GM20431 (cell line): ENCODE results near the gene RNASE4.
"Not testable (repeated sequence)": the region's sequence is repeated elsewhere in the genome, so short reads cannot be mapped to it uniquely, and the experiment has no call there.

Experiments used
- in situ Hi-C: fragments of 300-500 bp; cut with MseI, MboI; formaldehyde crosslinking; loops from one replicate; pipeline ENCODE4 v1.15.0; 2020; ENCODE audit warnings: low sequenced_read_pairs; ENCODE audit not compliant: unreplicated experiment

The RNASE4 gene, protein sequence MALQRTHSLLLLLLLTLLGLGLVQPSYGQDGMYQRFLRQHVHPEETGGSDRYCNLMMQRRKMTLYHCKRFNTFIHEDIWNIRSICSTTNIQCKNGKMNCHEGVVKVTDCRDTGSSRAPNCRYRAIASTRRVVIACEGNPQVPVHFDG

DNA sequence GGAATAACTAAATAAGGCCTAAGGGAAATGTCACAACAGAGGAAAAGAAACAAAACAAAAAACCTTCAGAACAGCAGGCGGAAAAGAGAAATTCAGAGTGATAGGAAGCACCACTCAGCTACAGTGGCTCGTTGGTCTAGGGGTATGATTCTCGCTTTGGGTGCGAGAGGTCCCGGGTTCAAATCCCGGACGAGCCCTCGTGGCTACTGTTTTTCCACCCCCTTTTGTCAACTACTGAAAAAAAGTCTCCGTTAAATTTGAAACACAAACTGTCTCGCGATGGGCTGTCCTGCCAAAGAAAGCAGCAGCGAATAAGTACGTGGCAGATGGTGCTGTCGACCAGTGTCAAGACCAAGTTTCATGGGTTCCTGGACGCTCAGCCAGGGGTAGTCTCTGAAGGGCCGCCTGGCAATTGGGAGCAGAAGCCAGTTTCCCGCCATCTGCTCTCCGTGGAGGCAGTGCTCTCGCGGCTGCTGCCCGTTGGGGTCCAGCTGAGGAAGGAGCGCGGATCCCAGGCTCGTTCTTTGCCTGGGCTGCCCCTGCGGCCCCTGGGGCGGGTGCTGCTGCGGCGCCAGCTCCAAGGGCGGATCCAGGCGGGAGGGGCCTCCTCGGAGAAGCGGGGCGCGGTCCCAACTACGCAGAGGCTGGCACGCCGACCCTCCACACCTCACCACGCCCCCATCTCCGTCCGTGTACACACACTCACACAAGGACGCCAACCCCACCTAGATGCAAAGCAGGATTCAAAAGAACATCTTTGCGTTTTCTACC is at the start of gene RNASE4:
Gene RNASE4, plus strand, starts transcription at position 670 of the 771 bp plus-strand sequence. CDS start 14,812 bp downstream, outside the sequence.
- in situ Hi-C loops = loop anchor here (10.0 kb wide), 1 partner anchor 69 kb away; no protein-coding TSS in a partner anchor

DNA sequence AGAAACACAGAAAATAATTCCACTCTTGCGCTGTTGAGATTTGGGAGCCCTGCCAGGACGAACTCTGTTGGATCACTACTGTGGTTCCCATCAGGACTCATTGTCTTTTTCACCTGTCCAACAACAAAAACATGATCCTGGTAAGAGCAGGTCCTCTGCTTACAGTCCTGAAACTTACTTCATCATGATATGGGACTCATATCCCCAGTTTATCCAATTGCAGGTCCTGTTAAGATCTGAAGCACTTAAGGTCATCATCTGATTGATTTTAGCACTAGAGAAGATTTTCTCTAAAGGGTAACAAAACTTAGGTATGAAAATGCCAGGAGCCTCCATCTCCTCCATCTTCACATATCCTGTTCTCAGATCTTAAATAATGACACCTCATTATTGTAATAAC is 42.8 kb upstream of the RNASE4 start, which contains the start of gene OR6S1:
Gene OR6S1, minus strand, starts transcription at position 101 of the 400 bp plus-strand sequence. Its CDS starts 0 bp downstream, at position 101.
- in situ Hi-C loops = no loop called here

DNA sequence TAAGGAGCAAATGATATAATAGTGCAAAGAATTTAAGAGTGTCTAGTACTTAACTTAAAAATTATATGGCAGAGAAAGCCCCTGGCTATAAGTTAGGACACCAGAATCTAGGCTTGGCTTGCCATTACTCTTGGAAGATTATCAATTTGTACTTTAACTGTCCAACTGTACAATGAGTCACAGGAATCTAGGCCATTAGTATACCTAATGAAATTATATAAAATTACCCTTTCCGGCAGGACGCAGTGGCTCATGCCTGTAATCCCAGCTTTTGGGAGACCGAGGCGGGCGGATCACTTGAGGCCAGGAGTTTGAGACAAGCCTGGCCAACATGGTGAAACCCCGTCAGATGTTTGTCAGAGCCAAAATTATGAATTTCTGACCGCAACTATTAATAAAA is 42.2 kb upstream of the RNASE4 start:
- in situ Hi-C loops = no loop called here

DNA sequence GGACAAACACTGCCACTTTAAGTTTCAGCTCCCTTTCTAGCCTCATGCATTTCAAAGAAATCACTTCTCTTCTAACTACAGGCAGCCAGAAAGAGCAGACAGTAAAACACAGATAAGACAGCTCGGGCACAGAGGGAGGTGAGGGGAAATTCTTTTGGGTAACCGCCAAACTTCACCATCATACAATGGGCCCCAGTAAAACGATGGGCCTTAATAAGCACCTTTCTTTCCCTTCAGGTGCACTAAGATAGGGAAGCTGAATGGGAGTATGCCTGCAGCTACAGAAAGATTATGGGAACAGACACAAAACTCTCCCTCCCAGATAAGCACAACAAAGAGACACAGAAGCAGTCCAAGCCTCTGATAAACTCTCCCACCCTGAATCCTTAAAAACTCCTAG is 41.6 kb upstream of the RNASE4 start:
- in situ Hi-C loops = not testable (repeated sequence)

DNA sequence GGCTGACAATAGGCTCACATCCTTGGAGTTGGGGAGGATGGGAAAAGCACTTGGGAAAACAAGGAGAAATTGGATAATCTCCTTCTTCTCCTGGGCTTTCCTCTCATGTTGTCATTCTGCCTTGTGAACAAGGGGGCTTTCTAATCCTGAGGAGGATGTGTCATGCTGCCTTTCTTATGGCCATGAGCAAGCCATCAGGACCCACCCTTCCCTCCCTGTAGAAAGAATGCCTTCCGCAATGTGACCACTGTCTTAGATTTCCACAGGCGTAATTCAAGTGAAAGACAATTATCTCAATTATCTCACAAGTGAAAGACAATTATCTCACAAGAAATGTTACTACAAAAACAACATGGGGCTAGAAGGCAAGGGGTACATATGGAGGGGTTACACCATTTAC is 39.8 kb upstream of the RNASE4 start:
- in situ Hi-C loops = no loop called here

DNA sequence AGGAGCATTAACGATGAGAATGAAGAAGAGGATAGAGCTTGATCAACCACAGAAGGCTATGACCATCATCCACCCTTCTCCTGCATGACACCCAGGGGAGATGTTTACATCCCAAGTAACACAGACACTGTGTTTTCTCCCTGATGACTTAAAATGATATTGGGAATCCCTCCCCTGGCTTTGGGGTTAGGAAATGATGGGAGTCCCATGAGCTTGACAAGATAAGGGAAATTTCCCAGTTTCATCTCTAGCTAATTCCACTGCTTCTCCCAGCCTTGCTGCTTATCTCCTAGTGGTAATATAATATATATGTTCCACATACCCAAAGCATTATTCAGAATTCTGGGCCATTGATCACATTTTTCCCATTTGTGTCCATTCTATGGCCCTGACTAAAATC is 38.9 kb upstream of the RNASE4 start:
- in situ Hi-C loops = no loop called here

DNA sequence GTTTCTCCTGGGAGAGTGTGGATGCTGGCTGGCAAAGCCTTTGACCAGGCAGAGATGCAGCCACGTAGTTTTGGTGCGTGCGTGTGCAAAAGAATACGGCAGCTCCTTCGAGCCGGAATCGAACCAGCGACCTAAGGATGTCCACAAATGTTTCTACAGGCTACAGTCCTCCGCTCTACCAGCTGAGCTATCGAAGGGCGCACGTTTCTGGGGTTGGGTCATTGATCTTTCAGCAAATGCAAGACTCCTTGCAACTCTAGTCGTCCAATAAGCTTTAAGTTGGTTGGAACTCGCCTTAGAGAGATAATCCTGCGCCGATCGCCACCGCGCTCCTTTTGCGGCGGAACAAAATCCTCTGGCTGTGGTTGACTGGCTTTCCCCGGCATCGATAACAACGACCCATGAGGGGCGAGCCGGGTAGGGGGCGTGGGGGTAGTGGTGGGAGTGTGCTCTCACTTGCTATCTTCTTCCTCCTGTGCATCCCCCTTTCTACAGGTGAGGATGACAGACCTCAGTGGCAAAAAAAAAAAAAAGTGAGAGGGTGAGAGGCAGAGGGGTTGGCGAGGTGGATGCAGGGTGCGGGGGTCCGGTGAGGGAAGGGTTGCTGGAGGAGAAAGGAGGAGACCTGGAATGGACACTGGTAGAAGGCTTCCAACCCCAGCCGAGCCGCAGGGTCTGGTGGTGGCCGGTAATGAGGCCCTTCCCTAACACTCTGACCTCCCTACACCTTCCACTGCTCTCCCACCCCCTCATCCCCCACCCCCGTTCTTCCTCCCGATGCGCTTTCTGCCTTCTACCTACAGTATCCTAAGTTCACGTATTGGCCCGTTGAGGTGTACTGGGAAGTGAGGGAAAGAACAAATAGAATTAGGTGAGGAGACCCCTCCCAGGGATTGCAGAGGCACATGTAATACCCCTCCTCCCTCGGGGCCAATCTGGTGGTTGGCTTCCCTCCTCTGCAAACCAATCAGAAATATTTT is 31.1 kb upstream of the RNASE4 start:
- in situ Hi-C loops = no loop called here

DNA sequence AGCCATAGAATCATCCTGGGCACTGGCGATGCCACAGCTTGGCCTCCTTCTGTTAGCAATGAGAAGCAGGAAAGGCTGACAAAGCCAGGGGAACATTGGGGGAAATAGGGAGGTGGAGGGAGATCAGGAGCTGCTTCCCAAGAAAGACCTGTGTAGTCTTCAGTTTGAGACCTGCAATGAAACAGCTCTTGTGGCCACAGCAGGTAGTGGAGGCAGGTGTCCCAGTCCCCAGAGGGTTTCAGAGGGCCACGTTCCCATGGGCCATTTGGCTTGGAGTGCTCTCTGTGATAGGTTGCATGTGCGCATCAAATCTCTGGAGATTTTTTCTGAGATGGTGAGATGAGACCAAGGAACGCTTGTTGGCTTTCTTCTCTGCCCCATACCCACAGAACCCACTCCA is 28.5 kb upstream of the RNASE4 start:
- in situ Hi-C loops = no loop called here

DNA sequence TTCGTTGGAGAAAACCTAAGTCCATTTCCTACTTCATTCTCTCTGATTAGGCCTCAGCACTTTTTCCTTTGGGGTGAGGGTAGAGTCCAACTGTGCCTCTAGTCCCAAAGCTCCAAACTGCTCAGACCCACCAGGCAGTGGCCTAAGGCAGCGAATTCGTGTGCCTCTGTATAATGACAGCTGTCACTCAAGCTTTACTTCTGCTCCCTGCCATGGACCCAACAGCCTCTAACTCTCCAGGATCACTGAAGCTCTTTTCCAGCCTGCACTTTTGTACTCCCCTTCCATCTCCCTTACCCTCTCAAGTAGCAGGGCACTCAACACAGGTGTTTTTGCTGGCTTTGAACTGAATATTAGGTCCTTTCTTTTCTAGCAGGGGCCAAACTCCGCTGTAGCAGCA is 28.1 kb upstream of the RNASE4 start:
- in situ Hi-C loops = no loop called here

DNA sequence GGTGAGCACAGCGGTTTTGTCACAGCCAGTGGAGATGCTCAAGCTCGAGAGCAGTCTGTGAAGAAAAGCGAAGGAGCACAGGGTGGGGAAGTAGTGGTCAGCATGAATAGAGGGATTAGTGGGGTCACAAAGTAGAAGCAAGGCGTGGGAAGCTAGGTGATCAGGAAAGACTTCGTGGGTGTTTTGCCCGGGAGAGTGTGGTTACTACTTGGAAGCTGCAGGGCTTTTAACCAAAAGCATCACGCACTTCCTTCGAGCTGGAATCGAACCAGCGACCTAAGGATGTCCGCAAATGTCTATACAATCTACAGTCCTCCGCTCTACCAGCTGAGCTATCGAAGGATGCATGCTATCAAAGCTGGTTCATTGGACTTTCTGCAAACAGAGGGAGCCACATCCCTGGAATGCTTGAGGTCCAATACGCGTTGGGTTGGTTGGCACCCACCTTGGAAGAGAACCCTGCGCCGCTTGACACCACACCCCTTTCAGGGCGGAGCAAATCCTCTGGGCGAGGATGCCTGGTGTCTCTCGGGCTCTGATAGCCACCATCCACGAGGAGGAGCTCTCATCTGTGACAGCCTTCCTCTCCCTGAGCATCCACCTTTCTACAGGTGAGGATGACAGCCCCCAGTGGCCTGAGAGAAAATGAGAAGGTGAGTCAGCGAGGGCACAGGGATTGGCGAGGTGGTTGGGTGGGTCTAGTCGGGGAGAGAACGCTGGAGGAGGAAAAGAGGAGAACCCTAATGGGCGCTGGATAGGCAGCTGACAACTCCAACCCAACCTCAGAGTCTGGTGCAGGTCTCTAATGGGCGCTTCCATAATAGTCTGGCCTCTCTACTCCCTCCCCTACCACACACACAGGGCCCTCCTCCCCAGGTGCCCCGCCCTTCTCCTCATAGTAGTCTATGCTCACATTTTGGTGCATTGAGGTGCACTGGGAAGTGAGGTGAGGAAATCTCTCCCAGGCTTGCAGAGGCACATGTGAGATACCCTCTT is 26.8 kb upstream of the RNASE4 start:
- in situ Hi-C loops = no loop called here

DNA sequence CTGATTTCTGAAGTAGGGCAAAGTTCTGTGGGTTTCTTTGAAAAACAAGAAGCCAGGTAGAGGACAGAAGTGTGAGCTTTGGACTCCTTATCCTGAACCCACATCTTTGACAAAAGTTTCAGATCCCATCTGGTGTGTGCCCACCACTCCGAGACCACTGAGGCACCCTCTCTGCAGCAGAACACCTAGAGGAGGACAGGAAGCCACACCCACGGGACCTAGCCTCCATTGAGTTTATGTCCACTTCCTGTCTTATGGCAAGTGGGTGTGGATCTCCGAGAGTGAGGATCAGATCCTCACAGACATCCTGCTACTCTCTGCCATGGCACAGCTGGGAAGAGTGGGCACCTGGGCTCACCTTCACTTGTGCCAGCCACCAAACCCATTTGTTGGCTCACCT is 26.1 kb upstream of the RNASE4 start:
- in situ Hi-C loops = no loop called here

DNA sequence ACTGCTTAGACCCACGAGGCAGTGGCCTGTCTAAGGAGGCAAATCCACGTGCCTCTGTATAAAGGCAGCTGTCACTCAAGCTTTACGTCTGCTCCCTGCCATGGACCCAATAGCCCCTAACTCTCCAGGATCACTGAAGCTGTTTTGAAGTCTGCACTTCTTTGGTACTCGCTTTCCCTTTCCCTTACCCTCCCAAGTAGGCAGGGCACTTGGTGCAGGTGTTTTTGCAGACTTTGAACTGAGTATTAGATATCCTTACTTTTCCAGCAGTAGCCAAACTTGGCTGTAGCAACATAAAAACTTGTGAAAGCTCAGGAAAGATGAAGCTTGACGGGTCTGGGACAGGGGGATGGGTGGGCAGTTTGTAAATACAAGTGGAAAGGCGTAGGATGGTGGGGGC is 25.0 kb upstream of the RNASE4 start:
- in situ Hi-C loops = no loop called here

DNA sequence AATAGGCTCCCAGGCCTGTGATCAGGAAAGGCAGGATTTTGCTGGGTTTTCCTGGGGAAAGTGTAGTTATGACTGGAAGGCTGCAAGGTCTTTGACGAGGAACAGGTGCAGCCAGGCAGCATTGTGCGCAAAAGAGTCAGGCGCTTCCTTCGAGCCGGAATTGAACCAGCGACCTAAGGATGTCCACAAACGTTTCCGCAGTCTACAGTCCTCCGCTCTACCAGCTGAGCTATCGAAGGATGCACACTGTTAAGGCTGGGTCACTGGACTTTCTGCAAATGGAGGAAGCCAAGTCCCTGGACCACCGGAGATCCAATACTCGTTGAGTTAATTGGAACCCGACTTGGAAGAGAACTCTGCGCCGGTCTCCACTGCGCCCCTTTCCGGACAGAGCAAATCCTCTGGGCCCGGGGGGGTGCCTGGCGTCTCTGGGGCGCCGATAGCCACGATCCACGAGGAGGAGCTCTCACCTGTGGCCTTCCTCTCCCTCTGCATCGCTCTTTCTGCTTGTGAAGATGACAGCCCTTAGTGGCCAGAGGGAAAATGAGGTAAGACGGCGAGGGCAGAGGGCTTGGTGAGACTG is 24.5 kb upstream of the RNASE4 start:
- in situ Hi-C loops = no loop called here

DNA sequence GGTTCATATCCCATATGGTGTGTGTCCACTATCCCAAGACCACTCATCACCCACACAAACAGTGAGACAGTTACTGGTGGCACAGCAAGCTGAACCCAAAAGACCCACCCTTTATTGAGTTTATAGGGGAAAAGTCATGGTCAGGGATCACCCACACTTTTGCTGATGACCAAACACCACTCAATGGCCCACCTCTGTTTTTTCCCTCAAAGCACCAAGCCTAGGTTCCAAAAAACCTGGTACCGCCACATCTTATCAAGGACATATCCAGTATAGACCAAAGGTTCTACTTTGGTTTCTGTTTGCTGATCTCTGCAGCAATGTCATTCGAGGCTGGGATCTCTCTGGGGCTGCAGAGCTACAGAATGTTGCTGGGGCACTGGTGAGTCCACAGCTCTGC is 23.2 kb upstream of the RNASE4 start:
- in situ Hi-C loops = no loop called here

DNA sequence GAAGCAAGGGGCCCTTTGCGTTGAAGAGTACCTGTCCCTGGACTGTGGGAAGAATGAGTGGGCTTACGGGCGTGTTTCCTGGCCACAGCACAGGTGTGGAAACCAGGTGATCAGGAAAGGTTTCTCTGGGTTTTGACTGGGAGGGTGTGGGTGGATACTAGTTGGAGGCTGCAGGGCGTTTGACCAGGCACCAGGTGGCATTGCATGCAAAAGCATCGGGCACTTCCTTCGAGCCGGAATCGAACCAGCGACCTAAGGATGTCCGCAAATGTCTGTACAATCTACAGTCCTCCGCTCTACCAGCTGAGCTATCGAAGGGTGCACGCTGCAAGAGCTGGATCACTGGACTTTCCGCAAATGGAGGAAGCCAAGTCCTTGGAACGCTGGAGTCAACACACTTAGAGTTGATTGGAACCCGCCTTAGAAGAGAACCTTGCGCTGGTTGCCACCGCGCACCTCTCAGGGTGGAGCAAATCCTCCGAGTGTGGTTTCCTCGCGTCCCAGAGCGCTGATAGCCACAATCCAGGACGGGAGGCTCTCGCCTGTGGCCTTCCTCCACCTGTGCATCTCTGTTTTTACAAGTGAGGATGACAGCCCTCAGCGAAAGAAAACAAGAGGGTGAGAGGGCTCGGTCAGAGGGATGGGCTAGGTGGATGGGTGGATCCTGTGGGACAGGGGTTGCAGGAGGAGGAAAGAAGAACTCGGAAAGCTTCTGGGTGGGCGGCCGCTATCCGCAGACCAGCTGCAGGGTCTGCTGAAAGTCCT is 21.2 kb upstream of the RNASE4 start:
- in situ Hi-C loops = no loop called here

DNA sequence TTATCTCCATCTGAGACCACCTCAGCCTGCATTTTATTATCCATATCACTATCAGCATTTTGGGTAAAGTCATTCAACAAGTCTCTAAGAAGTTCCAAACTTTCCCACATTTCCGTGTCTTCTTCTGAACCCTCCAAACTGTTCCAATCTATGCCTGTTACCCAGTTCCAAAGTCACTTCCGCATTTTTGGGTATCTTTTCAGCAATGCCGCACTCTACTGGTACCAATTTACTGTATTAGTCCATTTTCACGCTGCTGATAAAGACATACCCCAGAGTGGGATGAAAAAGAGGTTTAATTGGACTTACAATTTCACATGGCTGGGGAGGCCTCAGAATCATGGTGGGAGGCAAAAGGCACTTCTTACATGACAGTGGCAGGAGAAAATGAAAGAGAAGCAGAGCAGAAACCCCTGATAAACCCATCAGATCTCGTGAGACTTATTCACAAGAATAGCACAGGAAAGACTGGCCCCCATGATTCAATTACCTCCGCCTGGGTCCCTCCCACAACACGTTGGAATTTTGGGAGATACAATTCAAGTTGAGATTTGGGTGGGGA is 17.9 kb upstream of the RNASE4 start:
- in situ Hi-C loops = not testable (repeated sequence)

DNA sequence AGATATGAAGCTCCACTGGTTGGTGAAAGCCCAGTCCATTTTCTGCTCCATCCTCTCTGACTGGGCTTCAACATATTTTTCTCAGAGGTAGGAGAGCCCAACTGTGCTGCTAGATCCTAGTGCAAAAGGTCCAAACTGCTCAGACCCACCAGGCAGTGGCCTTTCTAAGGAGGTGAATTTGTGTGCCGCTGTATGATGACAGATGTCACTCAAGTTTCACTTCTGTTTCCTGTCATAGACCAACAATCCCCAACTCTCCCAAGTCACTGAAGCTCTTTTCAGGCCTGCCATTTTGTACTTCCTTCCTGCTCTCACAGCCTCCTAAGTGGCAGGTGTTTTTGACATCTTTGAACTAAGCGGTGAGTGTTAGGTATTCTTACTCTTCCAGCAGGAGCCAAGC is 16.4 kb upstream of the RNASE4 start:
- in situ Hi-C loops = no loop called here

DNA sequence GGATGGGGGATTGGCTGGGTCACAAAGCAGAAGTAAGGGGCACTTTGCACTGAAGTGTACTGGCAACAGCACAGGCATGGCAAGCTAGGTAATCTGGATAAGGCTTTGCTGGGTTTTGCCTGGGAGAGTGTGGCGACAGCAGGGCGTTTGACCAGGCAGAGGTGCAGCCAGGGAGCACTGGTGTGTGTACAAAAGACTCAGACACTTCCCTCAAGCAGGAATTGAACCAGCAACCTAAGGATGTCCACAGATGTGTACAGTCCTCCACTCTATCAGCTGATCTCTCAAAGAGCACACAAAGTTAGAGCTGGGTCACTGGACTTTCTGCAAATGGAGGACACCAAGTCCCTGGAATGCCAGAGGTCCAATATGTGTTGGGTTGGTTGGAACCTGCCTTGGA is 15.4 kb upstream of the RNASE4 start:
- in situ Hi-C loops = no loop called here
